ENCODE data around the gene DOCK2.

- TF ChIP-seq CTCF (IDR thresholded peaks at IDR 0.05), result no peak
- no peak for TF ChIP-seq EZH2 (IDR thresholded peaks at IDR 0.05; ENCODE audit: borderline replicate concordance, insufficient read depth, low read depth, low read length, poor library complexity, severe bottlenecking)
These were observed 223.5 kb downstream of the DOCK2 start for GRCh38 chr5:169860585-169860984.
